Activated B cell treated with CpG ODN at 0.5 μM for 24 hours (primary cell): ENCODE data around the gene SHC2. TPM values are rescaled to one million over a fixed set of nuclear protein-coding genes. Genes with fewer than 3 reads are reported as not detected.

ENCODE experiments used
- ATAC-seq: fragments of 200-7000 bp; cut with Tn5 transposase; one replicate; pipeline ENCODE4 v1.10.0; 2021; ENCODE audit warnings: low read depth, mild to moderate bottlenecking, moderate library complexity
- CTCF ChIA-PET: fragments of 350-600 bp; sonication (Branson Sonifier 250); formaldehyde crosslinking; loops from one replicate; lab custom pipeline; 2021; ENCODE audit warnings: antibody characterized with exemption; lab: Charles Lee
- POLR2A ChIA-PET: fragments of 350-600 bp; sonication (Branson Sonifier 250); formaldehyde crosslinking; loops from one replicate; lab custom pipeline; 2021; ENCODE audit warnings: antibody characterized with exemption; lab: Charles Lee
- DNase-seq: peaks from one replicate; pipeline ENCODE4 v3.0.0; 2022
- H3K27ac Mint-ChIP-seq: one replicate; pipeline ENCODE4 v1.8.0; 2020; ENCODE audit warnings: mixed read lengths
- H3K27me3 Mint-ChIP-seq: one replicate; pipeline ENCODE4 v1.8.0; 2021; ENCODE audit warnings: mixed read lengths
- H3K36me3 Mint-ChIP-seq: one replicate; pipeline ENCODE4 v1.8.0; 2021; ENCODE audit warnings: low read depth, mixed read lengths
- H3K4me1 Mint-ChIP-seq: one replicate; pipeline ENCODE4 v1.8.0; 2021; ENCODE audit warnings: mixed read lengths
- H3K4me3 Mint-ChIP-seq: one replicate; pipeline ENCODE4 v1.8.0; 2020; ENCODE audit warnings: mild to moderate bottlenecking, mixed read lengths
- H3K9me3 Mint-ChIP-seq: one replicate; pipeline ENCODE4 v1.8.0; 2020; ENCODE audit warnings: mixed read lengths
- CTCF ChIP-seq: fragments of 200-600 bp; IDR thresholded peaks from one replicate; pipeline ENCODE4 v1.8.0; 2022; ENCODE audit warnings: antibody characterized with exemption, mild to moderate bottlenecking
- intact Hi-C: fragments of 100-400 bp; cut with micrococcal nuclease; formaldehyde crosslinking; loops from one replicate; pipeline ENCODE4 v1.15.1; 2024
- total RNA-seq: library from RNA; stranded (reverse); gene quantifications from 2 replicates; pipeline ENCODE4 v1.2.3, GENCODE V29; 2022

The SHC2 gene
- total RNA-seq, 1 donor from 2014 or later = not detected

GRCh38 chr19:442085-442484 lies 18.7 kb downstream of the SHC2 start:
- Mint-ChIP-seq H3K9me3 (no peaks in the 10 kb centered on the region), H3K27me3 (peaks cover 14% of the 10 kb centered on the region), H3K4me1 (no peaks in the 10 kb centered on the region), H3K4me3 (no peak overlapping the region), H3K27ac (no peak overlapping the region), H3K36me3 (no peaks in the 10 kb centered on the region)
- intact Hi-C loops = no loop called here
- DNase-seq (no peak), ATAC-seq (no peak)
- CTCF ChIA-PET = no interaction called here
- no peak for TF ChIP-seq CTCF
- POLR2A ChIA-PET = no interaction called here

GRCh38 chr19:441213-441836 lies 19.5 kb downstream of the SHC2 start:
- no peak for ATAC-seq
- intact Hi-C loops = no loop called here
- Mint-ChIP-seq H3K4me1 (no peaks in the 10 kb centered on the region), H3K36me3 (no peaks in the 10 kb centered on the region), H3K27me3 (peaks cover 15% of the 10 kb centered on the region), H3K4me3 (no peak overlapping the region), H3K27ac (no peak overlapping the region), H3K9me3 (no peaks in the 10 kb centered on the region)
- TF ChIP-seq CTCF = no peak
- POLR2A ChIA-PET = no interaction called here
- no peak for DNase-seq
- CTCF ChIA-PET = no interaction called here

GRCh38 chr19:440391-441212 lies 20.2 kb downstream of the SHC2 start:
- H3K36me3 Mint-ChIP-seq = no peaks in the 10 kb centered on the region
- POLR2A ChIA-PET = no interaction called here

GRCh38 chr19:439167-439900 lies 21.5 kb downstream of the SHC2 start:
- CTCF ChIA-PET = no interaction called here
- DNase-seq = no peak
- ATAC-seq = no peak
- intact Hi-C loops = no loop called here
- no peak overlapping the region for H3K27ac Mint-ChIP-seq
- TF ChIP-seq CTCF = no peak
- no peaks in the 10 kb centered on the region for H3K4me1 Mint-ChIP-seq
- H3K27me3 Mint-ChIP-seq = peaks cover 15% of the 10 kb centered on the region
- H3K36me3 Mint-ChIP-seq = no peaks in the 10 kb centered on the region
- no peaks in the 10 kb centered on the region for H3K9me3 Mint-ChIP-seq
- no peak overlapping the region for H3K4me3 Mint-ChIP-seq
- POLR2A ChIA-PET = no interaction called here

More at GRCh38 chr19:440391-441212, 20.2 kb downstream of the SHC2 start:
- intact Hi-C loops = no loop called here
- ATAC-seq (no peak), DNase-seq (no peak)
- no peaks in the 10 kb centered on the region for H3K4me1 Mint-ChIP-seq
- CTCF ChIA-PET = no interaction called here
- no peak overlapping the region for H3K27ac Mint-ChIP-seq
- peaks cover 15% of the 10 kb centered on the region for H3K27me3 Mint-ChIP-seq
- no peak for TF ChIP-seq CTCF
- H3K4me3 Mint-ChIP-seq = no peak overlapping the region
- no peaks in the 10 kb centered on the region for H3K9me3 Mint-ChIP-seq

GRCh38 chr19:438416-438958 lies 22.3 kb downstream of the SHC2 start:
- TF ChIP-seq CTCF = no peak
- ATAC-seq (no peak), DNase-seq (no peak)
- intact Hi-C loops = no loop called here
- Mint-ChIP-seq H3K27me3 (peaks cover 15% of the 10 kb centered on the region), H3K4me1 (no peaks in the 10 kb centered on the region), H3K4me3 (no peak overlapping the region), H3K36me3 (no peaks in the 10 kb centered on the region), H3K27ac (no peak overlapping the region), H3K9me3 (no peaks in the 10 kb centered on the region)
- ChIA-PET CTCF (no interaction called here), POLR2A (no interaction called here)
